Esophagus (tissue), 2 donors: Measurements from ENCODE around the gene PROSER1. TPM values are rescaled to one million over a fixed set of nuclear protein-coding genes. Genes with fewer than 3 reads are reported as not detected.
A peak's percentile ranks its signal among the peaks of the same experiment; 100 is the strongest.
"Not testable (repeated sequence)": the region's sequence is repeated elsewhere in the genome, so short reads cannot be mapped to it uniquely, and the experiment has no call there.

Experiments used
- H3K27ac ChIP-seq, 2 donors: one replicate each; pipeline ENCODE4 v1.5.1; 2013; ENCODE audit warnings: low read depth in 2 of 2, mild to moderate bottlenecking in 2 of 2, inconsistent platforms in 1 of 2, low read length in 1 of 2, moderate library complexity in 1 of 2
- H3K27me3 ChIP-seq, 2 donors: one replicate each; pipeline ENCODE4 v1.6.1; 2013; ENCODE audit warnings: low read length in 2 of 2, control low read depth in 1 of 2, mild to moderate bottlenecking in 1 of 2; ENCODE audit not compliant: insufficient read depth in 2 of 2, control insufficient read depth in 1 of 2
- H3K36me3 ChIP-seq, 2 donors: one replicate each; pipeline ENCODE4 v1.6.1; 2013; ENCODE audit warnings: low read length in 1 of 2; ENCODE audit not compliant: control insufficient read depth in 2 of 2, insufficient read depth in 2 of 2
- H3K4me1 ChIP-seq, 2 donors: one replicate each; pipeline ENCODE4 v1.6.1; 2013; ENCODE audit warnings: low read length in 1 of 2; ENCODE audit not compliant: control insufficient read depth in 2 of 2, insufficient read depth in 2 of 2
- H3K4me3 ChIP-seq, 2 donors: one replicate each; pipeline ENCODE4 v1.5.1; 2013; ENCODE audit warnings: low read length in 2 of 2, mild to moderate bottlenecking in 2 of 2, low read depth in 1 of 2, moderate library complexity in 1 of 2
- H3K9me3 ChIP-seq, 2 donors: one replicate each; pipeline ENCODE4 v1.6.1; 2013; ENCODE audit warnings: mild to moderate bottlenecking in 2 of 2, low read depth in 1 of 2, low read length in 1 of 2, moderate library complexity in 1 of 2; ENCODE audit not compliant: control insufficient read depth in 2 of 2, insufficient read depth in 1 of 2
- WGBS, 2 donors: extraction: QIAGEN DNeasy Blood & Tissue Kit; methylation state at CpG; one replicate each; pipeline ENCODE4 v1.1.7; 2013; 5-methylcytosine and 5-hydroxymethylcytosine counted together
- polyA plus RNA-seq, 2 donors: library from polyadenylated mRNA; stranded (reverse); fragments of 200-250 nt; gene quantifications; one replicate each; pipeline ENCODE4 v1.2.3, GENCODE V29; 2013
- donor health status: healthy with polysubstance abuse.
- donor health status: Bipolar disorder and iron deficiency.

The PROSER1 gene
- 1 to 10 TPM; 7.3 to 8.8 TPM for polyA plus RNA-seq

GRCh38 chr13:39037880-39038568 lies at the start of gene PROSER1, which contains the start of gene NHLRC3:
Gene PROSER1 (minus strand): TSS chr13:39038089. CDS start chr13:39037242, 847 bp downstream.
Gene NHLRC3 (plus strand): TSS chr13:39038456. CDS start chr13:39038640, 184 bp downstream.
- Histone ChIP-seq H3K9me3 (no peaks in the 10 kb centered on the region), H3K4me3 (peak within 1 kb of the TSS; percentile 76 to 89), H3K27ac (peak within 1 kb of the TSS; percentile 84 to 85), H3K36me3 (peaks cover 0 to 3% of the 10 kb centered on the region in 2 donors), H3K4me1 (peaks cover 0 to 2% of the 10 kb centered on the region in 2 donors), H3K27me3 (no peaks in the 10 kb centered on the region)
- WGBS, 2 donors: 0% methylated on average over 41 of the region's 41 CpGs

DNA sequence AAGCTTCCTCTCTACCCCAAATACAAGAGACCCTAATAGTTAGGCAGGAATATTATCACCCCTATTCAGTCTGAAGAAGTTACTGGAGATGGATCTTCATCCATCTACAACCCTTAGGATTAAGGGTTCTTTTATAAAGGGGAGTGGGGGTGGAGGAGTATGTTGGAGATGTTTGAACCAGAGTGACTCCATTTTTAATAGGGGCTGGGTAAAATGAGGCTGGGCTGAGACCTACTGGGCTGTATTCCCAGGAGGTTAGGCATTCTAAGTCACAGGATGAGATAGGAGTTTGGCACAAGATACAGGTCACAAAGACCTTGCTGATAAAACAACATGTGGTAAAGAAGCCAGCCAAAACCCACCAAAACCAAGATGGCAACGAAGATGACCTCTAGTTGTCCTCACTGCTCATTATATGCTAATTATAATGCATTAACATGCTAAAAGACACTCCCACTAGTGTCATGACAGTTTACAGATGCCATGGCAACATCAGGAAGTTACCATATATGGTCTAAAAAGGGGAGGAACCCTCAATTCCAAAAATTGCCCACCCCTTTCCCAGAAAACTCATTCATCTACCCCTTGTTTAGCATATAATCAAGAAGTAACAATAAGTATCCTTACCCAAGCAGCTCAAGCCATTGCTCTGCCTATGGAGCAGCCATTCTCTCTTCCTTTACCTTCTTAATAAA lies 48.5 kb upstream of the PROSER1 start:
- H3K9me3 ChIP-seq, H3K36me3 ChIP-seq, H3K27me3 ChIP-seq, H3K4me1 ChIP-seq, H3K27ac ChIP-seq, H3K4me3 ChIP-seq: not testable (repeated sequence)
- WGBS, 2 donors: 31 to 60% methylated on average over 1 of the region's 1 CpG

- Histone ChIP-seq H3K9me3 (no peaks in the 10 kb centered on the region), H3K27ac (no peak overlapping the region), H3K36me3 (no peaks in the 10 kb centered on the region), H3K4me3 (no peak overlapping the region), H3K27me3 (no peaks in the 10 kb centered on the region), H3K4me1 (no peaks in the 10 kb centered on the region)
- WGBS, 2 donors: 43 to 46% methylated on average over 3 of the region's 3 CpGs
Measured at GRCh38 chr13:39073983-39074382, 36.1 kb upstream of the PROSER1 start.

GRCh38 chr13:39072842-39073241 lies 35.0 kb upstream of the PROSER1 start:
- H3K4me1 ChIP-seq: no peaks in the 10 kb centered on the region
- H3K36me3 ChIP-seq: no peaks in the 10 kb centered on the region
- whole genome bisulfite sequencing, 2 donors: 72 to 82% methylated on average over 2 of the region's 2 CpGs
- no peak overlapping the region for H3K4me3 ChIP-seq
- no peak overlapping the region for H3K27ac ChIP-seq
- H3K27me3 ChIP-seq: no peaks in the 10 kb centered on the region
- H3K9me3 ChIP-seq: no peaks in the 10 kb centered on the region

DNA sequence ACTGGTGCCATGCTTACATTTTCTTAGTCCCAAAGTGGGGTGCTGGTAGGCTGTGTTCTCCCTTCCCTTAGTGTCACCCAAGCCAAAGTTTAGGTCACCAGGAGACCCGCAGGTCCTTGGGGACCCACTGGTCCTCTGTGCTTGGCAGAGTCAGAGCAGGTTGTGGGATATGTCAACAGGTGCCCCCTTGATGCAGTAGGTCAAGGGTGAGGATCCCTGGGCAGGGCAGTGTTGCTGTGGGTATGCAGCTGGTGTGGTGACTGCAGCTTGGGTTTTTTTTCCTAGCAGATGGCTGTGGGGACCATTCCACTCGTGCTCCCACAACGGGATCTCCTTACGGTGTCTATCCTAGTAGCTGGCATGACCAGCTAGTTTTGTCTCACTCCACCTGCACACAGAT lies 24.1 kb upstream of the PROSER1 start:
- H3K27ac ChIP-seq: no peak overlapping the region
- H3K4me3 ChIP-seq: no peak overlapping the region
- H3K9me3 ChIP-seq: no peaks in the 10 kb centered on the region
- no peaks in the 10 kb centered on the region for H3K4me1 ChIP-seq
- H3K27me3 ChIP-seq: no peaks in the 10 kb centered on the region
- WGBS, 2 donors: 94 to 98% methylated on average over 4 of the region's 4 CpGs
- H3K36me3 ChIP-seq: no peaks in the 10 kb centered on the region

GRCh38 chr13:39058040-39058439 lies 20.2 kb upstream of the PROSER1 start:
- no peaks in the 10 kb centered on the region for H3K36me3 ChIP-seq
- H3K4me3 ChIP-seq: no peak overlapping the region
- H3K27ac ChIP-seq: no peak overlapping the region
- no peaks in the 10 kb centered on the region for H3K4me1 ChIP-seq
- no peaks in the 10 kb centered on the region for H3K9me3 ChIP-seq
- no peaks in the 10 kb centered on the region for H3K27me3 ChIP-seq

DNA sequence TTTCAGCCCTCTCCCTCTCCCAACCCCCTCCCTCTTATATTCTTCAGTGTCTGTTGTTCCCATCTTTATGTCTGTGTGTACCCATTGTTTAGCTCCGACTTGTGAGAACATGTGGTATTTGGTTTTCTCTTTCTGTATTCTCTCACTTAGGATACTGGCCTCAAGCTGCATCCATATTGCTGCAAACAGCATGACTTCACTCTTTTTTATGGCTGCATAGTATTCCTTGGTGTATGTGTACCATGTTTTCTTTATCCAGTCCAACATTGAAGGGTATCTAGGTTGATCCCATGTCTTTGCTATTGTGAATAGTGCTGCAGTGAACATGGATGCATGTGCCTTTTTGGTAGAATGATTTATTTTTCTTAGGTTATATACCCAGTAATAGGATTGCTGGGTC lies 18.1 kb upstream of the PROSER1 start:
- Histone ChIP-seq H3K27me3 (no peaks in the 10 kb centered on the region), H3K9me3 (no peaks in the 10 kb centered on the region)
- WGBS, 2 donors: 90 to 94% methylated on average over 1 of the region's 1 CpG

GRCh38 chr13:39054112-39054511 lies 16.2 kb upstream of the PROSER1 start:
- Histone ChIP-seq H3K36me3 (no peaks in the 10 kb centered on the region), H3K4me3 (no peak overlapping the region), H3K4me1 (no peaks in the 10 kb centered on the region), H3K27me3 (no peaks in the 10 kb centered on the region), H3K27ac (no peak overlapping the region), H3K9me3 (no peaks in the 10 kb centered on the region)
- WGBS, 2 donors: 85 to 86% methylated on average over 3 of the region's 3 CpGs

More for the DNA sequence above, 18.1 kb upstream of the PROSER1 start:
- Histone ChIP-seq H3K27ac (no peak overlapping the region), H3K4me3 (no peak overlapping the region), H3K36me3 (no peaks in the 10 kb centered on the region), H3K4me1 (no peaks in the 10 kb centered on the region)

DNA sequence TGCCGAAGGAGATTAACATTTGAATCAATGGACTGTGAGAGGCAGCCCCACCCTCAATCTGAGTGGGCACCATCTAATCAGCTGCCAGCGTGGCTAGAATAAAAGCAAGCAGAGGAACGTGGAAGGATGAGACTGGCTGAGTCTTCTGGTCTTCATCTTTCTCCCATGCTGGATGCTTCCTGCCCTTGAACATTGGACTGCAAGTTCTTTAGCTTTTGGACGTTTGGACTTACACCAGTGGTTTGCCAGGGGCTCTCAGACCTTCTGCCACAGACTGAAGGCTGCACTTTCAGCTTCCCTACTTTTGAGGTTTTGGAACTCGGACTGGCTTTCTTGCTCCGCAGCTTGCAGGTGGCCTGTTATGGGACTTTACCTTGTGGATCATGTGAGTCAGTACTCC lies 15.1 kb upstream of the PROSER1 start:
- Histone ChIP-seq H3K4me1 (no peaks in the 10 kb centered on the region), H3K27ac (no peak overlapping the region), H3K9me3 (no peaks in the 10 kb centered on the region), H3K36me3 (no peaks in the 10 kb centered on the region), H3K4me3 (no peak overlapping the region), H3K27me3 (no peaks in the 10 kb centered on the region)
- 75 to 80% methylated on average over 6 of the region's 6 CpGs for WGBS, 2 donors

GRCh38 chr13:39051157-39051556 lies 13.3 kb upstream of the PROSER1 start:
- Histone ChIP-seq H3K4me1 (no peaks in the 10 kb centered on the region), H3K27me3 (no peaks in the 10 kb centered on the region), H3K9me3 (no peaks in the 10 kb centered on the region), H3K36me3 (no peaks in the 10 kb centered on the region), H3K4me3 (no peak overlapping the region), H3K27ac (no peak overlapping the region)
- 28 to 45% methylated on average over 1 of the region's 1 CpG for WGBS, 2 donors
